C4-2B (cell line): ENCODE results near the gene ATP6V1E1.

Experiments
- H3K27ac ChIP-seq: fragments of 450-650 bp; 2 replicates; pipeline ENCODE4 v1.5.1; 2017
- ZFX ChIP-seq: fragments of 450-650 bp; IDR thresholded peaks from 2 replicates; pipeline ENCODE4 v1.6.1; 2017
- TF ChIP-seq, protein P1 (sequence below): fragments of 450-650 bp; conservative IDR thresholded peaks from 2 replicates; pipeline ENCODE4 v1.5.1; 2017; ENCODE audit warnings: mild to moderate bottlenecking

ATP6V1E1 gene

GRCh38 chr22:17592201-17592600 lies 36.3 kb downstream of the ATP6V1E1 start:
- no peak overlapping the region for H3K27ac ChIP-seq
- TF ChIP-seq, protein P1, sequence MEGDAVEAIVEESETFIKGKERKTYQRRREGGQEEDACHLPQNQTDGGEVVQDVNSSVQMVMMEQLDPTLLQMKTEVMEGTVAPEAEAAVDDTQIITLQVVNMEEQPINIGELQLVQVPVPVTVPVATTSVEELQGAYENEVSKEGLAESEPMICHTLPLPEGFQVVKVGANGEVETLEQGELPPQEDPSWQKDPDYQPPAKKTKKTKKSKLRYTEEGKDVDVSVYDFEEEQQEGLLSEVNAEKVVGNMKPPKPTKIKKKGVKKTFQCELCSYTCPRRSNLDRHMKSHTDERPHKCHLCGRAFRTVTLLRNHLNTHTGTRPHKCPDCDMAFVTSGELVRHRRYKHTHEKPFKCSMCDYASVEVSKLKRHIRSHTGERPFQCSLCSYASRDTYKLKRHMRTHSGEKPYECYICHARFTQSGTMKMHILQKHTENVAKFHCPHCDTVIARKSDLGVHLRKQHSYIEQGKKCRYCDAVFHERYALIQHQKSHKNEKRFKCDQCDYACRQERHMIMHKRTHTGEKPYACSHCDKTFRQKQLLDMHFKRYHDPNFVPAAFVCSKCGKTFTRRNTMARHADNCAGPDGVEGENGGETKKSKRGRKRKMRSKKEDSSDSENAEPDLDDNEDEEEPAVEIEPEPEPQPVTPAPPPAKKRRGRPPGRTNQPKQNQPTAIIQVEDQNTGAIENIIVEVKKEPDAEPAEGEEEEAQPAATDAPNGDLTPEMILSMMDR: no peak
- no peak for TF ChIP-seq ZFX

GRCh38 chr22:17590586-17590985 lies 38.0 kb downstream of the ATP6V1E1 start:
- no peak overlapping the region for H3K27ac ChIP-seq
- TF ChIP-seq, protein P1: no peak
- TF ChIP-seq ZFX: no peak

DNA sequence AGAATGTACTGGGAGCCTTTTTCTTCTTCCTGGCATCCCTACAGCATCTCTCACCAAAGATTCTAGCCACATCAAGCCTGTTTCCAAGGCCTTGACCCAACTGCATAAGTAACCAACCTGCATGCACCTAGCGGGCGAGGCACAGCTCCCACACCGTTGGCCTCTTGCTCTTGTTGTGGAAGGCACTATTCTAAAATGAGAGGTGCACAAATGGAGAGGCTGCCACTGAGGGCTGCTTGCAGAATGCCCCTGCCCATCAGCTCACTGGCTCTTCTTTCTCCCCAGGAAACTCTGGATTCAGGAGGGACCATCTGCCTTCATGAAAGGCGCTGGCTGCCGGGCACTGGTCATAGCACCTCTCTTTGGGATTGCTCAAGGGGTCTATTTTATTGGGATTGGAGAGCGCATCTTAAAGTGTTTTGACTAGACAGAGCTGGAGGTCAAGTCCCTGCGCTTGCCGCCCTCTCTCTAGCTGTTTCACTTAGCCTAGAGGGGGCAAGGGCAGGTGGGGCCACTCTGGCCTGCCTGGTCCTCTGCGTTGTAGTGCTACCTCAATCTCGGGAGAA lies 38.7 kb downstream of the ATP6V1E1 start:
- H3K27ac ChIP-seq: no peak overlapping the region
- TF ChIP-seq, protein P1: no peak
- no peak for TF ChIP-seq ZFX

DNA sequence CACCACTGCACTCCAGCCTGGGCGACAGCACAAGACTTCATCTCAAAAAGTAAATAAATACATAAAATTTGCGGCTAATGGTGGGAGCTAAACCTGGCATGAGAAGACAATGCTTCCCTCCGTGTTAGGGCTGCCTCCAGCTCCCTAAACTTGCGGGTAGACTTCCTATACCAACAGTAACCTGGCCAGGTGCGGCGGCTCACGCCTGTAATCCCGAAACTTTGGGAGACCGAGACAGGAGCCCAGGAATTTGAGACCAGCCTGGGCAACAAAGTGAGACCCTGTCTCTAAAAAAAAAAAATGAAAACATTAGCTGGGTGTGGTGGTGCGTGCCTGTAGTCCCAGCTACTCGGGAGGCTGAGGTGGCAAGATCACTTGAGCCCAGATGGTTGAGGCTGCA lies 39.9 kb downstream of the ATP6V1E1 start:
- no peak overlapping the region for H3K27ac ChIP-seq
- TF ChIP-seq ZFX: no peak
- TF ChIP-seq, protein P1: no peak

GRCh38 chr22:17587629-17588028 lies 40.9 kb downstream of the ATP6V1E1 start:
- no peak for TF ChIP-seq ZFX
- TF ChIP-seq, protein P1: no peak
- H3K27ac ChIP-seq: no peak overlapping the region

- no peak overlapping the region for H3K27ac ChIP-seq
- no peak for TF ChIP-seq ZFX
- TF ChIP-seq, protein P1: no peak
Observed at GRCh38 chr22:17586831-17587440, 41.6 kb downstream of the ATP6V1E1 start.

DNA sequence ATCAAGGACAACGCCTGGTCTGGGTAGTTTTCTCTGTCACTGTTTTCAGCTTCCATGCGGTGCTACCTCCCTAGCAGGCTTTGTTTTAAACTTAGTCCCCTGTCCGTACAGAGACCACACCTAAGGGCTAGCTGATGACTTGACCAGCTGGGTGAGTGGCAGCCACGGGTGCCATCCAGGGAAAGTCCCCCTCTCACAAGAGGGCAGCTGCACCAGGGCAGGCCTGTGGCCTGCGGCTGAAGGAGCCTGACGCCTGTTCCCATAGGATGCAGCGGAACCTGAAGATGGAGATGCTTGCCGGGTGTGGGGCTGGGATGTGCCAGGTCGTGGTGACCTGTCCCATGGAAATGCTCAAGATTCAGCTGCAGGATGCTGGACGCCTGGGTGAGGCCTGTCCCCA lies 45.4 kb downstream of the ATP6V1E1 start:
- no peak for TF ChIP-seq ZFX
- TF ChIP-seq, protein P1: no peak
- H3K27ac ChIP-seq: no peak overlapping the region
